GM12873 (cell line): ENCODE results near the gene RNF168.
A peak's percentile ranks its signal among the peaks of the same experiment; 100 is the strongest.

Source experiments
- CTCF ChIP-seq: IDR thresholded peaks from 2 replicates; pipeline ENCODE4 v1.5.1; 2012; ENCODE audit warnings: low read depth, mild to moderate bottlenecking, moderate library complexity, low read length, control low read depth; ENCODE audit not compliant: insufficient read depth; ENCODE audit errors: missing control alignments

Gene RNF168

GRCh38 chr3:196463804-196464203 is 39.8 kb downstream of the RNF168 start:
- no peak for TF ChIP-seq CTCF

- no peak for TF ChIP-seq CTCF
Observed at GRCh38 chr3:196463478-196463756, 40.2 kb downstream of the RNF168 start.

- TF ChIP-seq CTCF, result no peak
Observed at GRCh38 chr3:196458063-196458462, 45.5 kb downstream of the RNF168 start.

- TF ChIP-seq CTCF, result no peak
Observed at GRCh38 chr3:196454935-196455334, 48.6 kb downstream of the RNF168 start.

- TF ChIP-seq CTCF, result peak; percentile 45
Observed at GRCh38 chr3:196445391-196445790, 58.2 kb downstream of the RNF168 start.

- no peak for TF ChIP-seq CTCF
Observed at GRCh38 chr3:196444500-196444894, 59.1 kb downstream of the RNF168 start.

- TF ChIP-seq CTCF, result no peak
Observed at GRCh38 chr3:196440696-196441095, 62.9 kb downstream of the RNF168 start.
